ENCODE measurements around the gene ADGRF3.
A peak's percentile ranks its signal among the peaks of the same experiment; 100 is the strongest.
"Not testable (repeated sequence)": the region's sequence is repeated elsewhere in the genome, so short reads cannot be mapped to it uniquely, and the experiment has no call there.

The ADGRF3 gene

DNA sequence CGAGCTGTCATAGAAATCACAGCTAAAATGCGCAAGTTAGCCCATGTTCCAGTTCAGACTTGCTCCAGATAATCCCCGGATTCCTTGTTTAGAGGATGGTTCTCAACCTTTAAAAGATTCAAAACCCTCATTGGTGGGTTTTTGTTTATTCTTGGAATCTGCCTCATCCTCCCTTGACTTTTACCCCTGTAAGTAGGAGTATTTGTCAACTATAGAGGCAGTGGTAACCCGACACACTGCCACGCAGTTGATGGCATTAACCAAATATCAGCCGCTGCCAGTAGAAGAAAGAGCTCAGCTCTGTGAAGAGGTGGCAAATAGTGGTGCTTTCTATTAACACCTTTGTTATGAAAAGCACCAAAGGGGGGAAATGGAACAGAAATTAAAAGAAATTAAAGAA is 41.0 kb downstream of the ADGRF3 start:
- Histone ChIP-seq H3K9ac (ENCODE audit: low read depth in 1 of 2, low read length in 2 of 2) (no peak overlapping the region), H3K4me3 (ENCODE audit: low read length in 2 of 2) (no peak overlapping the region), H3K9me3 (ENCODE audit: control insufficient read depth in 2 of 2, low read length in 2 of 2) (no peaks in the 10 kb centered on the region), H3K4me1 (ENCODE audit: control insufficient read depth in 2 of 2, insufficient read depth in 2 of 2, low read length in 2 of 2) (peaks cover 0 to under 1% of the 10 kb centered on the region in 2 donors), H3K27ac (ENCODE audit: low read depth in 2 of 2, low read length in 2 of 2) (no peak overlapping the region), H3K36me3 (ENCODE audit: control insufficient read depth in 2 of 2, insufficient read depth in 2 of 2, low read length in 2 of 2) (no peaks in the 10 kb centered on the region), H3K27me3 (ENCODE audit: control insufficient read depth in 2 of 2, insufficient read depth in 2 of 2, low read length in 2 of 2) (no peaks in the 10 kb centered on the region)

GRCh38 chr2:26305094-26305493 is 41.5 kb downstream of the ADGRF3 start:
- not testable (repeated sequence) for H3K4me1 ChIP-seq (ENCODE audit: control insufficient read depth in 2 of 2, insufficient read depth in 2 of 2, low read length in 2 of 2); H3K4me3 ChIP-seq (ENCODE audit: low read length in 2 of 2); H3K9ac ChIP-seq (ENCODE audit: low read depth in 1 of 2, low read length in 2 of 2); H3K27ac ChIP-seq (ENCODE audit: low read depth in 2 of 2, low read length in 2 of 2); H3K9me3 ChIP-seq (ENCODE audit: control insufficient read depth in 2 of 2, low read length in 2 of 2); H3K36me3 ChIP-seq (ENCODE audit: control insufficient read depth in 2 of 2, insufficient read depth in 2 of 2, low read length in 2 of 2); H3K27me3 ChIP-seq (ENCODE audit: control insufficient read depth in 2 of 2, insufficient read depth in 2 of 2, low read length in 2 of 2)

- Histone ChIP-seq H3K9me3 (ENCODE audit: control insufficient read depth in 2 of 2, low read length in 2 of 2) (no peaks in the 10 kb centered on the region), H3K4me1 (ENCODE audit: control insufficient read depth in 2 of 2, insufficient read depth in 2 of 2, low read length in 2 of 2) (peaks cover 3 to 6% of the 10 kb centered on the region in 2 donors), H3K27ac (ENCODE audit: low read depth in 2 of 2, low read length in 2 of 2) (no peak overlapping the region), H3K36me3 (ENCODE audit: control insufficient read depth in 2 of 2, insufficient read depth in 2 of 2, low read length in 2 of 2) (no peaks in the 10 kb centered on the region), H3K4me3 (ENCODE audit: low read length in 2 of 2) (no peak overlapping the region), H3K9ac (ENCODE audit: low read depth in 1 of 2, low read length in 2 of 2) (no peak overlapping the region), H3K27me3 (ENCODE audit: control insufficient read depth in 2 of 2, insufficient read depth in 2 of 2, low read length in 2 of 2) (no peaks in the 10 kb centered on the region)
Observed at GRCh38 chr2:26302846-26303245, 43.7 kb downstream of the ADGRF3 start.

- H3K27ac ChIP-seq (ENCODE audit: low read depth in 2 of 2, low read length in 2 of 2) = peak overlapping the region; percentile 65 to 69
- no peaks in the 10 kb centered on the region for H3K36me3 ChIP-seq (ENCODE audit: control insufficient read depth in 2 of 2, insufficient read depth in 2 of 2, low read length in 2 of 2)
- H3K27me3 ChIP-seq (ENCODE audit: control insufficient read depth in 2 of 2, insufficient read depth in 2 of 2, low read length in 2 of 2) = no peaks in the 10 kb centered on the region
- peaks cover 3 to 6% of the 10 kb centered on the region in 2 donors for H3K4me1 ChIP-seq (ENCODE audit: control insufficient read depth in 2 of 2, insufficient read depth in 2 of 2, low read length in 2 of 2)
- H3K4me3 ChIP-seq (ENCODE audit: low read length in 2 of 2) = peak overlapping the region; percentile 49 to 74
- no peaks in the 10 kb centered on the region for H3K9me3 ChIP-seq (ENCODE audit: control insufficient read depth in 2 of 2, low read length in 2 of 2)
- H3K9ac ChIP-seq (ENCODE audit: low read depth in 1 of 2, low read length in 2 of 2) = peak overlapping the region in 1 of 2 donors; percentile 52
Observed at GRCh38 chr2:26300234-26300925, 46.2 kb downstream of the ADGRF3 start.

GRCh38 chr2:26299471-26300101 is 47.0 kb downstream of the ADGRF3 start:
- no peaks in the 10 kb centered on the region for H3K9me3 ChIP-seq (ENCODE audit: control insufficient read depth in 2 of 2, low read length in 2 of 2)
- H3K9ac ChIP-seq (ENCODE audit: low read depth in 1 of 2, low read length in 2 of 2) = peak overlapping the region; percentile 24 to 52
- H3K27ac ChIP-seq (ENCODE audit: low read depth in 2 of 2, low read length in 2 of 2) = peak overlapping the region; percentile 65 to 69
- H3K36me3 ChIP-seq (ENCODE audit: control insufficient read depth in 2 of 2, insufficient read depth in 2 of 2, low read length in 2 of 2) = no peaks in the 10 kb centered on the region
- H3K4me1 ChIP-seq (ENCODE audit: control insufficient read depth in 2 of 2, insufficient read depth in 2 of 2, low read length in 2 of 2) = peaks cover 3 to 6% of the 10 kb centered on the region in 2 donors
- no peaks in the 10 kb centered on the region for H3K27me3 ChIP-seq (ENCODE audit: control insufficient read depth in 2 of 2, insufficient read depth in 2 of 2, low read length in 2 of 2)
- H3K4me3 ChIP-seq (ENCODE audit: low read length in 2 of 2) = peak overlapping the region; percentile 49 to 74

GRCh38 chr2:26298638-26299393 is 47.8 kb downstream of the ADGRF3 start:
- H3K4me3 ChIP-seq (ENCODE audit: low read length in 2 of 2) = peak overlapping the region; percentile 49 to 74
- H3K36me3 ChIP-seq (ENCODE audit: control insufficient read depth in 2 of 2, insufficient read depth in 2 of 2, low read length in 2 of 2) = no peaks in the 10 kb centered on the region
- H3K9ac ChIP-seq (ENCODE audit: low read depth in 1 of 2, low read length in 2 of 2) = peak overlapping the region; percentile 24 to 52
- H3K4me1 ChIP-seq (ENCODE audit: control insufficient read depth in 2 of 2, insufficient read depth in 2 of 2, low read length in 2 of 2) = peaks cover 3 to 6% of the 10 kb centered on the region in 2 donors
- H3K27me3 ChIP-seq (ENCODE audit: control insufficient read depth in 2 of 2, insufficient read depth in 2 of 2, low read length in 2 of 2) = no peaks in the 10 kb centered on the region
- H3K9me3 ChIP-seq (ENCODE audit: control insufficient read depth in 2 of 2, low read length in 2 of 2) = no peaks in the 10 kb centered on the region
- H3K27ac ChIP-seq (ENCODE audit: low read depth in 2 of 2, low read length in 2 of 2) = peak overlapping the region; percentile 65 to 69

DNA sequence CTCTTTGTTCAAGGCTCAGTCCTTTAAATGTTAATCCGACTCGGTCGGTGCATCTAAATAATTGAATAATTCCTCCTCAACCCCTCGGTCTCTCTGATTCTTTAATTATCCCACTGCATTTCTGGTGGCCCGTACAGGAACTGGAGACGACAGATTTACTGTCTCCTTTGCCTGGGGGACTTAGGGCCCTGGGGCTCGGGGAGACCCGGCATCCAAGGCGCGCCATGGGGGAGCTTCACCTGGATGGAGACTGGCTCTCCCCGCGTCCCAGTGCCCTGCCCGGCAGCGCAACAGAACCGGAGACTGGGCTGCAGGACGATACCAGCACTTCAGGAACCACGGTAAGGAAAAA is 48.3 kb downstream of the ADGRF3 start:
- Histone ChIP-seq H3K9ac (ENCODE audit: low read depth in 1 of 2, low read length in 2 of 2) (peak overlapping the region in 1 of 2 donors; percentile 52), H3K4me3 (ENCODE audit: low read length in 2 of 2) (peak overlapping the region; percentile 49 to 74), H3K27ac (ENCODE audit: low read depth in 2 of 2, low read length in 2 of 2) (peak overlapping the region in 1 of 2 donors; percentile 69), H3K4me1 (ENCODE audit: control insufficient read depth in 2 of 2, insufficient read depth in 2 of 2, low read length in 2 of 2) (peaks cover 3 to 6% of the 10 kb centered on the region in 2 donors), H3K27me3 (ENCODE audit: control insufficient read depth in 2 of 2, insufficient read depth in 2 of 2, low read length in 2 of 2) (no peaks in the 10 kb centered on the region), H3K36me3 (ENCODE audit: control insufficient read depth in 2 of 2, insufficient read depth in 2 of 2, low read length in 2 of 2) (no peaks in the 10 kb centered on the region), H3K9me3 (ENCODE audit: control insufficient read depth in 2 of 2, low read length in 2 of 2) (no peaks in the 10 kb centered on the region)

GRCh38 chr2:26297061-26297460 is 49.5 kb downstream of the ADGRF3 start:
- Histone ChIP-seq H3K27ac (ENCODE audit: low read depth in 2 of 2, low read length in 2 of 2) (no peak overlapping the region), H3K27me3 (ENCODE audit: control insufficient read depth in 2 of 2, insufficient read depth in 2 of 2, low read length in 2 of 2) (no peaks in the 10 kb centered on the region), H3K9me3 (ENCODE audit: control insufficient read depth in 2 of 2, low read length in 2 of 2) (no peaks in the 10 kb centered on the region), H3K36me3 (ENCODE audit: control insufficient read depth in 2 of 2, insufficient read depth in 2 of 2, low read length in 2 of 2) (no peaks in the 10 kb centered on the region), H3K4me1 (ENCODE audit: control insufficient read depth in 2 of 2, insufficient read depth in 2 of 2, low read length in 2 of 2) (peaks cover 3 to 6% of the 10 kb centered on the region in 2 donors), H3K4me3 (ENCODE audit: low read length in 2 of 2) (no peak overlapping the region), H3K9ac (ENCODE audit: low read depth in 1 of 2, low read length in 2 of 2) (no peak overlapping the region)

DNA sequence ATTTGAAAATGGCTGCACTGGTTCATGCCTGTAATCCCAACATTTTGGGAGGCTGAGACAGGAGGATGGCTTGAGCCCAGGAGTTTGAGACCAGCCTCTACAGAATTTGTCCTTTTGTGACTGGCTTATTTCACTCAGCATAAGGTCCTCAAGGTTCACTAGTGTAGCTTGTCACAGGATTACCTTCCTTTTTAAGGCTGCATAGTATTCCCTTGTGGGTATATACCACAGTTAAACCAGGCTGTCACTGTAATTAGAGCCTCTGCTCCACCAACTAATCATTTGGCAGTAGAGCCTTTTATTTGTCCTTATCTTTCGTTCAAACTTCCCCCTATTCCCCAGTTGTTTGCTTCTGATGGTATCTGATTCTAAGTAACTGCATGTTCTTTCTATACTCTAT is 51.1 kb downstream of the ADGRF3 start:
- Histone ChIP-seq H3K27me3 (ENCODE audit: control insufficient read depth in 2 of 2, insufficient read depth in 2 of 2, low read length in 2 of 2) (no peaks in the 10 kb centered on the region), H3K27ac (ENCODE audit: low read depth in 2 of 2, low read length in 2 of 2) (no peak overlapping the region), H3K4me3 (ENCODE audit: low read length in 2 of 2) (no peak overlapping the region), H3K36me3 (ENCODE audit: control insufficient read depth in 2 of 2, insufficient read depth in 2 of 2, low read length in 2 of 2) (no peaks in the 10 kb centered on the region), H3K9ac (ENCODE audit: low read depth in 1 of 2, low read length in 2 of 2) (no peak overlapping the region), H3K9me3 (ENCODE audit: control insufficient read depth in 2 of 2, low read length in 2 of 2) (no peaks in the 10 kb centered on the region), H3K4me1 (ENCODE audit: control insufficient read depth in 2 of 2, insufficient read depth in 2 of 2, low read length in 2 of 2) (peaks cover 3 to 5% of the 10 kb centered on the region in 2 donors)

GRCh38 chr2:26292646-26293045 is 53.9 kb downstream of the ADGRF3 start:
- Histone ChIP-seq H3K27ac (ENCODE audit: low read depth in 2 of 2, low read length in 2 of 2) (no peak overlapping the region), H3K9me3 (ENCODE audit: control insufficient read depth in 2 of 2, low read length in 2 of 2) (no peaks in the 10 kb centered on the region), H3K4me3 (ENCODE audit: low read length in 2 of 2) (no peak overlapping the region), H3K4me1 (ENCODE audit: control insufficient read depth in 2 of 2, insufficient read depth in 2 of 2, low read length in 2 of 2) (no peaks in the 10 kb centered on the region), H3K36me3 (ENCODE audit: control insufficient read depth in 2 of 2, insufficient read depth in 2 of 2, low read length in 2 of 2) (peaks cover 4 to 11% of the 10 kb centered on the region in 2 donors), H3K27me3 (ENCODE audit: control insufficient read depth in 2 of 2, insufficient read depth in 2 of 2, low read length in 2 of 2) (no peaks in the 10 kb centered on the region), H3K9ac (ENCODE audit: low read depth in 1 of 2, low read length in 2 of 2) (no peak overlapping the region)
